Endothelial cell of umbilical vein (primary cell): ENCODE measurements around the gene RMND5B. TPM values are rescaled to one million over a fixed set of nuclear protein-coding genes. Genes with fewer than 3 reads are reported as not detected.

Source experiments
- BruUV-seq: library from RNA; stranded (reverse); fragments of 400-500 nt; replicated peaks from 2 replicates; lab custom pipeline; 2021; lab: Mats Ljungman, UMichigan
- CTCF ChIA-PET: fragments of 300-600, 350-600 bp; sonication (Branson Sonifier 250); formaldehyde crosslinking; loops from one replicate; lab custom pipeline; 2021; ENCODE audit warnings: antibody characterized with exemption, inconsistent platforms; lab: Charles Lee
- POLR2A ChIA-PET: fragments of 300-600, 350-600 bp; sonication (Branson Sonifier 250); formaldehyde crosslinking; loops from one replicate; lab custom pipeline; 2021; ENCODE audit warnings: antibody characterized with exemption, inconsistent platforms; lab: Charles Lee
- DNase-seq: peaks from one replicate; pipeline ENCODE4 v3.0.0-alpha.2; 2011; ENCODE audit warnings: low read depth, low spot score
- FAIRE-seq: peaks from 2 replicates; lab custom pipeline; 2011; peaks lifted over from hg19 to GRCh38; lab: Jason Lieb, UNC
- H2AFZ ChIP-seq: 2 replicates; pipeline ENCODE4 v1.6.0; 2012; ENCODE audit warnings: low read depth, low read length, control low read depth, inconsistent platforms
- H3K27ac ChIP-seq: 2 replicates; pipeline ENCODE4 v1.5.1; 2011; ENCODE audit warnings: low read depth, mild to moderate bottlenecking, control low read depth, low read length, moderate library complexity; ENCODE audit not compliant: insufficient read depth
- H3K27me3 ChIP-seq, 2 experiments: 2 replicates each; pipeline versions ENCODE4 v1.6.0 to v1.6.1; 2011; ENCODE audit warnings: low read length in 2 of 2, mixed read lengths in 1 of 2; ENCODE audit not compliant: control insufficient read depth in 2 of 2, insufficient read depth in 2 of 2
- H3K36me3 ChIP-seq, 2 experiments: 2 replicates in 1 of 2; 3 replicates in 1 of 2; pipeline ENCODE4 v1.5.1; 2011; ENCODE audit warnings: low read length in 2 of 2, mild to moderate bottlenecking in 1 of 2, moderate library complexity in 1 of 2; ENCODE audit not compliant: control insufficient read depth in 2 of 2, insufficient read depth in 2 of 2; ENCODE audit errors: extremely low read depth in 1 of 2
- H3K4me1 ChIP-seq: 3 replicates; pipeline ENCODE4 v1.5.1; 2011; ENCODE audit warnings: mild to moderate bottlenecking, low read length; ENCODE audit not compliant: control insufficient read depth, insufficient read depth; ENCODE audit errors: extremely low read depth
- H3K4me2 ChIP-seq: 2 replicates; pipeline ENCODE4 v1.6.1; 2011; ENCODE audit warnings: low read length, control low read depth, mixed read lengths; ENCODE audit not compliant: insufficient read depth
- H3K4me3 ChIP-seq, 3 experiments: fragments of 200-600 bp in 1 of 3; sonication (generic), shearing (Covaris generic) in 1 of 3; replicated peaks in 1 of 3; 2 replicates each; pipeline ENCODE4 v1.5.1; 2011 to 2016; ENCODE audit warnings: control low read depth in 3 of 3, low read length in 3 of 3, mild to moderate bottlenecking in 2 of 3, inconsistent platforms in 1 of 3, low read depth in 1 of 3, moderate library complexity in 1 of 3; ENCODE audit not compliant: insufficient read depth in 1 of 3
- H3K79me2 ChIP-seq: 2 replicates; pipeline ENCODE4 v1.6.0; 2012; ENCODE audit warnings: low read length, inconsistent platforms; ENCODE audit not compliant: control insufficient read depth, insufficient read depth
- H3K9ac ChIP-seq: replicated peaks from 2 replicates; pipeline ENCODE3; 2011; ENCODE audit warnings: low read length, control low read depth; ENCODE audit not compliant: insufficient read depth; ENCODE audit errors: extremely low read depth
- H3K9me1 ChIP-seq: replicated peaks from 3 replicates; pipeline ENCODE4 v1.6.0; 2011; ENCODE audit warnings: mild to moderate bottlenecking, low read length; ENCODE audit not compliant: control insufficient read depth, insufficient read depth; ENCODE audit errors: extremely low read depth
- H3K9me3 ChIP-seq: replicated peaks from 2 replicates; pipeline ENCODE4 v1.5.1; 2012; ENCODE audit warnings: low read length, inconsistent platforms; ENCODE audit not compliant: control insufficient read depth, insufficient read depth
- H4K20me1 ChIP-seq: replicated peaks from 2 replicates; pipeline ENCODE3; 2011; ENCODE audit warnings: mild to moderate bottlenecking, low read length; ENCODE audit not compliant: control insufficient read depth, insufficient read depth; ENCODE audit errors: extremely low read depth
- CTCF ChIP-seq, 2 donors: IDR thresholded peaks; 1 replicate in 1 of 2; 2 replicates in 1 of 2; pipeline ENCODE4 v1.5.1; 2011; ENCODE audit warnings: low read length in 2 of 2, mild to moderate bottlenecking in 2 of 2, moderate library complexity in 2 of 2, control low read depth in 1 of 2, inconsistent platforms in 1 of 2, low read depth in 1 of 2; ENCODE audit not compliant: insufficient read depth in 1 of 2; ENCODE audit errors: extremely low read depth in 1 of 2
- EZH2 ChIP-seq: IDR thresholded peaks from 2 replicates; pipeline ENCODE4 v1.6.1; 2012; ENCODE audit warnings: borderline replicate concordance, low read depth, mild to moderate bottlenecking, moderate library complexity, low read length, inconsistent platforms; ENCODE audit not compliant: severe bottlenecking
- FOS ChIP-seq: IDR thresholded peaks from 2 replicates; pipeline ENCODE4 v1.6.1; 2011; ENCODE audit warnings: mild to moderate bottlenecking, low read length, moderate library complexity, borderline replicate concordance; ENCODE audit not compliant: insufficient read depth
- GATA2 ChIP-seq: IDR thresholded peaks from 2 replicates; pipeline ENCODE4 v1.7.0; 2011; ENCODE audit warnings: low read depth, mild to moderate bottlenecking, moderate library complexity, mixed read lengths, low read length; ENCODE audit not compliant: insufficient read length, insufficient read depth
- JUN ChIP-seq: IDR thresholded peaks from 2 replicates; pipeline ENCODE4 v1.6.1; 2011; ENCODE audit warnings: borderline replicate concordance, low read depth; ENCODE audit not compliant: insufficient read length, insufficient read depth
- MAX ChIP-seq: IDR thresholded peaks from 2 replicates; pipeline ENCODE4 v1.6.1; 2011; ENCODE audit not compliant: insufficient read depth, insufficient read length
- MYC ChIP-seq: IDR thresholded peaks from one replicate; pipeline ENCODE4 v1.6.1; 2011; ENCODE audit warnings: mild to moderate bottlenecking, low read depth, low read length
- POLR2A ChIP-seq: IDR thresholded peaks from 2 replicates; pipeline ENCODE4 v1.6.1; 2012; ENCODE audit warnings: low read depth, mild to moderate bottlenecking, control low read depth, low read length
- POLR2AphosphoS5 ChIP-seq: IDR thresholded peaks from 2 replicates; pipeline ENCODE4 v1.6.1; 2012; ENCODE audit warnings: low read depth, mild to moderate bottlenecking, control low read depth, low read length, moderate library complexity; ENCODE audit not compliant: insufficient read depth
- dilution Hi-C: fragments of 300-500 bp; cut with MboI; formaldehyde crosslinking; loops from one replicate; pipeline ENCODE4 v1.15.0; 2019; ENCODE audit warnings: low sequenced_read_pairs; ENCODE audit not compliant: extremely low pct_ligation_motif_present
- intact Hi-C: fragments of 100-400 bp; cut with micrococcal nuclease; formaldehyde crosslinking; loops from one replicate; pipeline ENCODE4 v1.10.0; 2022
- polyA plus RNA-seq, 4 experiments: library from polyadenylated mRNA; depleted of rRNA in 3 of 4; stranded (reverse) in 3 of 4; unstranded in 1 of 4; fragments of >200 nt; gene quantifications; 2 replicates each; pipeline versions ENCODE4 v1.2.1 to v1.2.3, GENCODE V29; 2011 to 2012; ENCODE audit warnings: missing spikeins in 1 of 4
- total RNA-seq: library from RNA; stranded (reverse); gene quantifications from 2 replicates; pipeline ENCODE4 v1.2.3, GENCODE V29; 2021

The RMND5B gene
- total and polyA plus RNA-seq, 2 donors (not counting 3 experiments of a cell fraction or from before 2014, with no cell fraction given), result 38.2 to 40.2 TPM

DNA sequence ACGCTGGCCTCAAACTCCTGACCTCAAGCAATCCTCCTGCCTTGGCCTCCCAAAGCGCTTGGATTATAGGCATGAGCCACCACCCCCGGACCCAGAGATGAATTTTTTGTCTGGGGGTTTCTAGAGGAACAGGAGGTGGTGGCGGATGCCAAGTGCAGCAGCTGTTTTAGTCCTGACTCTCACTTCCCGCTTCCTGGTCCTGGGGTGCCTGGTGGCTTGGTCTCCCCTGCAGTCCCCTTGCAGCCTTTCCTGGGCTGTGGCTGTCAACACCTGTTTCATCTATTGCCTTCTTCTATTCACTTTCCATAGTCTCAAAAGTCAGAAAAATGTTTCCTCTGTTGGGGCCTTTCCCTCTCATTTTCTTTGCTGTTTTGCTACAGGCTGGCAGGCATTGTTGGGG, 29.4 kb downstream of the RMND5B start:
- ChIA-PET POLR2A (no interaction called here), CTCF (interaction anchor here (1.0 to 5.3 kb wide), 2 partner anchors 37 to 83 kb away, joined by 3 to 44 read pairs; no protein-coding TSS in a partner anchor)
- no peak overlapping the region for H3K4me2 ChIP-seq
- H3K9me1 ChIP-seq, result no peaks in the 10 kb centered on the region
- dilution Hi-C loops, result no loop called here
- BruUV-seq, result no TSS peak
- DNase-seq, result no peak
- TF ChIP-seq MAX, result no peak
- H4K20me1 ChIP-seq, result no peaks in the 10 kb centered on the region
- no peaks in the 10 kb centered on the region for H3K9me3 ChIP-seq
- intact Hi-C loops, result no loop called here
- no peak overlapping the region for H3K9ac ChIP-seq
- peaks cover 0 to 2% of the 10 kb centered on the region in 2 experiments for H3K27me3 ChIP-seq
- no peak overlapping the region for H3K4me3 ChIP-seq
- no peak overlapping the region for H3K27ac ChIP-seq
- no peak for FAIRE-seq
- no peak overlapping the region for H2AFZ ChIP-seq
- no peaks in the 10 kb centered on the region for H3K36me3 ChIP-seq
- H3K4me1 ChIP-seq, result no peaks in the 10 kb centered on the region
- no peaks in the 10 kb centered on the region for H3K79me2 ChIP-seq

GRCh38 chr5:178162481-178162880, 31.7 kb downstream of the RMND5B start:
- Histone ChIP-seq H2AFZ (no peak overlapping the region), H3K4me3 (no peak overlapping the region), H3K9me1 (no peaks in the 10 kb centered on the region), H3K27ac (no peak overlapping the region), H3K4me1 (no peaks in the 10 kb centered on the region), H3K9me3 (no peaks in the 10 kb centered on the region), H3K4me2 (no peak overlapping the region), H3K36me3 (no peaks in the 10 kb centered on the region), H3K79me2 (no peaks in the 10 kb centered on the region), H3K27me3 (peaks cover 4% of the 10 kb centered on the region in 2 experiments), H3K9ac (no peak overlapping the region), H4K20me1 (no peaks in the 10 kb centered on the region)
- no peak for DNase-seq
- CTCF ChIA-PET, result interaction anchor here (0.6 to 3.3 kb wide), 4 partner anchors 9 to 90 kb away, joined by 3 to 104 read pairs (median 6); partner anchors contain the start of gene NHP2
- POLR2A ChIA-PET, result interaction anchor here (1.4 kb wide), 1 partner anchor 9 kb away, joined by 3 read pairs; the partner anchor contains the start of gene NHP2
- intact Hi-C loops, result no loop called here
- no peak for FAIRE-seq
- BruUV-seq, result no TSS peak
- dilution Hi-C loops, result no loop called here
- TF ChIP-seq MYC, result no peak
- no peak for TF ChIP-seq FOS
- TF ChIP-seq POLR2AphosphoS5, result no peak
- no peak for TF ChIP-seq JUN
- no peak for TF ChIP-seq CTCF (IDR thresholded peaks at IDR 0.05; ENCODE audit: extremely low read depth in 1 of 2, insufficient read depth in 1 of 2, low read depth in 1 of 2, low read length in 2 of 2)
- no peak for TF ChIP-seq MAX
- TF ChIP-seq GATA2, result no peak
- no peak for TF ChIP-seq POLR2A
- no peak for TF ChIP-seq EZH2
